Activated effector memory CD4-positive, alpha-beta T cell treated with anti-CD3 and anti-CD28 coated beads, Interleukin-2, amount 50 U/mL, for 16 hours (primary cell): ENCODE results near the gene DUS1L.
"Not testable (repeated sequence)": the region's sequence is repeated elsewhere in the genome, so short reads cannot be mapped to it uniquely, and the experiment has no call there.

Experiments
- DNase-seq: peaks from one replicate; pipeline ENCODE4 v3.0.0-alpha.2; 2020

Gene DUS1L

DNA sequence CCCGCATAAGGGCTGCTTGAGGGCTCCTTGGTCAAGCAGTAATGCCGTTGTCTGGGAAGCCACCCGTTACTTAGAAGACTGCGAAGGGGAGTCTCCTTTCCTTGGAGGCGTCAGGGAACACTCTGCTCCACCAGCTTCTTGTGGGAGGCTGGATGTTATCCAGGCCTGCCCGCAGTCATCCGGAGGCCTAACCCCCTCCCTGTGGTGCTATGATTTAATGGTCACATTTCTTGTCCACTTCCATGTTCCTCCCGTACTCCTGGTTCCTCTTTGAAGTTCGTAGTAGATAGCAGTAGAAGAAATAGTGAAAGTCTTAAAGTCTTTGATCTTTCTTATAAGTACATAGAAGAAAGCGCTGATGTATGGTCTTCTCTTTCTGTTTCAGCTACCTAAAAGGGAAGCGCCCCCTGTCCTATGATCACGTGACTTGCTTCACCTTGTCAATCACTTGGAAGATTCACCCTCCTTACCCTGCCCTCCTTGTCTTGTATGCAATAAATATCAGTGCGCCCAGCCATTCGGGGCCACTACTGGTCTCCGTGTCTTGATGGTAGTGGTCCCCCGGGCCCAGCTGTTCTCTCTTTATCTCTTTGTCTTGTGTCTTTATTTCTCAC lies 26.7 kb downstream of the DUS1L start:
- not testable (repeated sequence) for DNase-seq

DNA sequence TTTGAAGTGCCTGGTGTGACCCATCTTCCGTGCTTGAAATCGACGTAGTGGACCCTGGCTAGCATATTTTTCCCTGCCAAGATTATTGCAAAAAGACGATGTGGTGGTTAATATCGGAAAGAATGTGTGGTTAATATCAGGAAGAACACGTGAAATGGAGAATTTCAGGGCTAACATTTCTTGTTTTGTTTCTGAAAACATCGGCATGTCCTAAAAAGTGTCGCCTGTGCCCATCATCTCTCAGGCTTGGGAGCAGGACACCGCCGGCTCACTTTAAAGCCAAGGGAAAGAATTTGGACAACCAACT lies 27.8 kb downstream of the DUS1L start:
- no peak for DNase-seq

- DNase-seq = peak; percentile 98
Measured at GRCh38 chr17:82037092-82037888, 28.3 kb downstream of the DUS1L start, which contains the start of gene DCXR. Gene DCXR, minus strand, starts transcription at chr17:82037697. Its CDS starts 15 bp downstream, at chr17:82037682.

- peak; percentile 68 for DNase-seq
Measured at GRCh38 chr17:82036634-82037091, 28.9 kb downstream of the DUS1L start.

DNA sequence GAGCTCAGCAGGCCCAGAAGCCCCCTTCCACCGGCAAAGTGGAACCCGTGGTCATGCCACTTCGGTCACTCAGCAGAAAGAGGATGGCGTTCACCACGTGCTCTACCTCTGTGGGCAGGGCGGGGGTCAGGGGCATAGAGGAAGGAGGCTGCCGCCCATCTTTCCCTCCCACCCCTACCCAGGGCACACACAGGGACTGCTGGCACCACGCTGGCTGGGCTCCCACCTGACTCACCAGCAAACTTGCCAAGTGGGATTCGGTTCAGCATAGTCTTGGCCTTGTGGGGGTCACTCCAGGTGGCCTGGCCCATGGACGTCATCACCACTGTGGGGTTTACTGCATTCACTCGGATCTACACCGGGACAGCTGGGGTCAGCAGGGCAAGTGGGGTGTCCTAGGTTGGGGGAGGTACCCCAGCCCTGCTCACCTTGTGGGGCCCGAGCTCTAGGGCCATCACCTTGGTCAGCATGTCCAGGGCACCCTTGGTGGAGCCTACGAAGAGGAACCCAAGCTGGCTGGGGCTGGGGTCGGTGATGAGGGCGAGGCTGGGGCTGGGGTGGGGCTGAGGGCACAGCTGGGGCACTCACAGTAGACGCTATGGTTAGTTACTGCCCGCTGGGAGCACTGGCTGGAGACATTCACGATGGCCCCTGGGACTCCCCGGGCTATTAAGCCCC lies 29.5 kb downstream of the DUS1L start:
- no peak for DNase-seq

DNA sequence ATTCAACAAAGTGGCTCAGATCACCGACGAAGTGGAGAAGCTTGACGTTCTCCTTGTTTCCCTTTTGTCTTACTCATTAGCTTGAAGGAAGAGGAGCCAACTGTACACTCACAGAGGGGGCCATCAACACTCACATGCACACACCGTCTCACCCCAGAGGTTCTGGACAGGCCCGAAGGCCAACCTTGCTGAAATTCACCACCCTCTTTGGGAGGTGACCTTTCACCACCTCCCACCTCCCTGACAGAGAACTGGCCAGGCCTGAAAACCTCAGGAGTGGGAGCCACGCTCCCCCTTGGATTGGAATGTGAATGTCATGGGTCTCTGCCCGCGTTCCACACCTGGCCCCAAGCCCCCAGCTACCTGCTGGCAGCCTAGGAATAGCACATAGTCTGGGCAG lies 30.1 kb downstream of the DUS1L start:
- no peak for DNase-seq

DNA sequence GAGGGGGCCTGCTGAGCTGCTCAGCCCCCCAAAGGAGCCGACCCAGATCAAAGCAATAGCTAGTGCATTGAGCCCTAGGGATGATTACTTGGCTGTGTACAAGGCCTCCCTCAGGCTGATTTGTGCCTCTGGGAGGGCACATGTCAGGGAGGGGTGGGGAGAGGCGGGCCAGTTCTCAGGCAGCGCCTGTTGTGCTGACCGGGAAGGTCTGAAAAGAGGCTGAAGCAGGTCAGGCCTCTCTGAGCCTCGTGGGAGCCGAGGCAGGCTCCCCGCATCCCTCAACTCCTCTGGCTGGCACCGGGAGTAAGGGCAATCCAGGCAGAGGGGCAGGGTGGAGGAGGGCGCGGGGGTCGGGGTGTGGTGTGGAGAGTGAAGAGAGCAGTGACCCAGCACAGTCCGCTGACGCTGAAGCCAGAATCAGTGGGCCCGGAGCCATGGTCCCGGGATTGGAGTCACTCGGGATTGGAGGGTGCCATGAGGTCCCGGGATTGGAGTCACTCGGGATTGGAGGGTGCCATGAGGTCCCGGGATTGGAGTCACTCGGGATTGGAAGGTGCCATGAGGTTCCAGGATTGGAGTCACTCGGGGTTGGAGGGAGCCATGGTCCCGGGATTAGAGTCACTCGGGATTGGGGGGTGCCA lies 31.1 kb downstream of the DUS1L start:
- no peak for DNase-seq

DNA sequence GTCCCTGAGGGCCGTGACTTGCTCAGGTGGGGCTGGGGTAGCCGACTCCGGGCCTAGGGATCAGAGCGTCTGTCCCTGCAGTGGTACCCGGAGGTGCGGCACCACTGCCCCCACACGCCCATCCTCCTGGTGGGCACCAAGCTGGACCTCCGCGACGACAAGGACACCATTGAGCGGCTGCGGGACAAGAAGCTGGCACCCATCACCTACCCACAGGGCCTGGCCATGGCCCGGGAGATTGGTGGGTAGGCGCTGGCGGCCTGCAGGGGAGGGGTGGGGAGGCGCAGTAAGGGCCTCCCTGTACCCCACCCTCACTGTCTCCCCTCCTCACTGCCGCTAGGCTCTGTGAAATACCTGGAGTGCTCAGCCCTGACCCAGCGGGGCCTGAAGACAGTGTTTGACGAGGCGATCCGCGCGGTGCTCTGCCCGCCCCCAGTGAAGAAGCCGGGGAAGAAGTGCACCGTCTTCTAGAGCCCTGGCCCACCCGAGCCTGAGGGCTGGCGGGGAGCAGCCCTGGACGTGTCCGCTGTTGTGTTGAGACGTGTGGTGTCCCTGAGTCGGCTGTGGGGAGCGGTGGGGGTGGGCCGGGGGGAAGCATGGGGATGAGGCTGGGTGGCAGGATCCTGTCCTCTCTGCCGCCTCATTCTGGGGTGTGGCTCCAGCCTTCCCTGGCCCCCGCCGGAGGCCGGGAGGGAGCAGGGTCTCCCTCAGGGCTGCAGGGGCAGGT lies 32.1 kb downstream of the DUS1L start:
- no peak for DNase-seq

GRCh38 chr17:82031885-82032627 lies 33.5 kb downstream of the DUS1L start:
- DNase-seq = peak; percentile 75

GRCh38 chr17:82031303-82031884 lies 34.2 kb downstream of the DUS1L start, which contains the start of gene RAC3:
Gene RAC3, plus strand, starts transcription at chr17:82031678. Its CDS starts 84 bp downstream, at chr17:82031762.
- DNase-seq = no peak

- peak; percentile 92 for DNase-seq
Measured at GRCh38 chr17:82030470-82031302, 34.9 kb downstream of the DUS1L start.

DNA sequence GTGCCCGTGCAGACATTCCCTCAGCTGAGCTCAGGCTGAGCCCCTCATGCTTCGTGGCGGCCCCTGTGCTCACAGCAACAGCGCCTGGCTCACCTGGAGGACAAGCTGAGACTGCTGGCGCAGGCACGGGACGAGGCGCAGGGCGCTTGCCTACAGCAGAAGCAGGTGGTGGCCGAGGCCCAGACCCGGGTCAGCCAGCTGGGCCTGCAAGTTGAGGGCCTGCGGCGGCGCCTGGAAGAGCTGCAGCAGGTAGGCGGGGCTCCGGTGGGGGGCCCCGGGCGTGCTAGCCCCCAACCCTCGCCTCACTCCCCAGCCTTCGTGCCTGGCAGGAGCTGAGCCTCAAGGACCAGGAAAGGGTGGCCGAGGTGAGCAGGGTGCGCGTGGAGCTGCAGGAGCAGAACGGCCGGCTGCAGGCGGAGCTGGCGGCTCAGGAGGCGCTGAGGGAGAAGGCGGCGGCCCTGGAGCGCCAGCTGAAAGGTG lies 35.6 kb downstream of the DUS1L start:
- no peak for DNase-seq

- no peak for DNase-seq
Measured at GRCh38 chr17:82029391-82029790, 36.2 kb downstream of the DUS1L start.

DNA sequence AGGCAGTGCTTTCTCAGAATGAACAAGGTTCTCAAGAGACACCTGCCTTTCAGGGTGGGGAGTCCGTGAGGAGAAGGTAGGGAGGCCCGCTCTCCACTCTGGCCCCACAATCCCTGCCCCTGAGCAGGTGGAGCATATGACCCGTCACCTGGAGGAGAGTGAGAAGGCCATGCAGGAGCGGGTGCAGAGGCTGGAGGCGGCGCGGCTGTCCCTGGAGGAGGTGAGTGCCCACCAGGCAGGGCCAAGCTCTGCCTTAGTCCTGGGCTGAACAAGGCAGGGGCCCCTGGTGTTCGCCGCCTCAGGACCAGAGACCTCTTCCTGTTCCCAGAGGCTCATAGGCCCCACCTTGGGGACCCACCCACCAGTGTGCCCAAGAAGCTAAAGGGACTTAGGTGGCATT lies 36.6 kb downstream of the DUS1L start:
- no peak for DNase-seq

GRCh38 chr17:82028246-82028645 lies 37.4 kb downstream of the DUS1L start:
- DNase-seq = no peak

GRCh38 chr17:82025401-82026107 lies 40.0 kb downstream of the DUS1L start:
- no peak for DNase-seq

GRCh38 chr17:82024859-82025258 lies 40.7 kb downstream of the DUS1L start:
- DNase-seq = no peak

- peak; percentile 74 for DNase-seq
Measured at GRCh38 chr17:82023447-82024241, 42.0 kb downstream of the DUS1L start.

- DNase-seq = peak; percentile 100
Measured at GRCh38 chr17:82022981-82023446, 42.6 kb downstream of the DUS1L start, which contains the start of gene LRRC45. Gene LRRC45, plus strand, starts transcription at chr17:82023305. Its CDS starts 339 bp downstream, at chr17:82023644.
